Neural cell (in vitro differentiated cells): ENCODE data around the gene NCK2. TPM values are rescaled to one million over a fixed set of nuclear protein-coding genes. Genes with fewer than 3 reads are reported as not detected.

ENCODE experiments used
- H2AFZ ChIP-seq: fragments of 200-600, 300-800 bp; sonication (generic), shearing (Covaris generic); 2 replicates; pipeline ENCODE4 v1.6.0; 2014; ENCODE audit warnings: low read depth, mild to moderate bottlenecking, antibody characterized with exemption, low read length, moderate library complexity
- H3F3A ChIP-seq: fragments of 200-600 bp; shearing (Covaris generic); 2 replicates; pipeline ENCODE4 v1.6.1; 2016; ENCODE audit warnings: mild to moderate bottlenecking, moderate library complexity, mixed read lengths, antibody characterized with exemption, low read length; ENCODE audit not compliant: insufficient read depth, poor library complexity, severe bottlenecking
- H3K27ac ChIP-seq: fragments of 200-600, 300-800 bp; sonication (generic), shearing (Covaris generic); 2 replicates; pipeline ENCODE4 v1.5.1; 2014; ENCODE audit warnings: mild to moderate bottlenecking, low read length, moderate library complexity
- H3K27me3 ChIP-seq: fragments of 300-800, 200-600 bp; sonication (generic), shearing (Covaris generic); 2 replicates; pipeline ENCODE4 v1.6.0; 2014; ENCODE audit warnings: mild to moderate bottlenecking, low read depth, low read length, moderate library complexity; ENCODE audit not compliant: insufficient read depth
- H3K36me3 ChIP-seq: fragments of 300-800, 200-600 bp; sonication (generic), shearing (Covaris generic); 2 replicates; pipeline ENCODE4 v1.5.1; 2014; ENCODE audit warnings: mild to moderate bottlenecking, antibody characterized with exemption, low read length, moderate library complexity; ENCODE audit not compliant: insufficient read depth
- H3K4me2 ChIP-seq: fragments of 300-800, 200-600 bp; sonication (generic), shearing (Covaris generic); 2 replicates; pipeline ENCODE4 v1.6.0; 2014; ENCODE audit warnings: mild to moderate bottlenecking, low read length
- H3K4me3 ChIP-seq: fragments of 300-800, 200-600 bp; sonication (generic), shearing (Covaris generic); 2 replicates; pipeline ENCODE4 v1.5.1; 2014; ENCODE audit warnings: mild to moderate bottlenecking, low read length, moderate library complexity
- H3K79me2 ChIP-seq: fragments of 200-600 bp; shearing (Covaris generic); replicated peaks from 2 replicates; pipeline ENCODE4 v1.6.0; 2014; ENCODE audit warnings: mild to moderate bottlenecking, low read length, moderate library complexity; ENCODE audit not compliant: insufficient read depth
- H3K9ac ChIP-seq: fragments of 300-800, 200-600 bp; sonication (generic), shearing (Covaris generic); 2 replicates; pipeline ENCODE4 v1.6.1; 2016; ENCODE audit warnings: mild to moderate bottlenecking, low read length, mixed read lengths
- H3K9me2 ChIP-seq: fragments of 200-600 bp; shearing (Covaris generic); 2 replicates; pipeline ENCODE4 v1.6.1; 2016; ENCODE audit warnings: mild to moderate bottlenecking, low read length, mixed read lengths; ENCODE audit not compliant: insufficient read depth
- H3K9me3 ChIP-seq: fragments of 200-600, 300-800 bp; sonication (generic), shearing (Covaris generic); 2 replicates; pipeline ENCODE4 v1.6.1; 2016; ENCODE audit warnings: mild to moderate bottlenecking, mixed run types, low read length, moderate library complexity, mixed read lengths
- H4K20me1 ChIP-seq: fragments of 200-600 bp; shearing (Covaris generic); 2 replicates; pipeline ENCODE4 v1.6.1; 2016; ENCODE audit warnings: mild to moderate bottlenecking, mixed run types; ENCODE audit not compliant: insufficient read depth
- CTCF ChIP-seq: fragments of 450-650 bp; IDR thresholded peaks from 2 replicates; pipeline ENCODE4 v1.5.1; 2014; ENCODE audit warnings: antibody characterized with exemption, mild to moderate bottlenecking, moderate library complexity; ENCODE audit not compliant: poor library complexity, severe bottlenecking
- EP300 ChIP-seq: fragments of 450-650 bp; conservative IDR thresholded peaks from 2 replicates; pipeline ENCODE4 v1.6.1; 2014; ENCODE audit warnings: antibody characterized with exemption, mild to moderate bottlenecking, moderate library complexity; ENCODE audit not compliant: poor library complexity, severe bottlenecking
- EZH2 ChIP-seq: fragments of 200-600, 300-800 bp; shearing (Covaris generic), sonication (generic); IDR thresholded peaks from 2 replicates; pipeline ENCODE4 v1.6.1; 2014; ENCODE audit warnings: antibody characterized with exemption, low read length, borderline replicate concordance, mild to moderate bottlenecking; ENCODE audit not compliant: insufficient read depth, poor library complexity, severe bottlenecking
- MXI1 ChIP-seq: fragments of 450-650 bp; conservative IDR thresholded peaks from 2 replicates; pipeline ENCODE4 v1.6.1; 2014; ENCODE audit warnings: antibody characterized with exemption, mild to moderate bottlenecking; ENCODE audit not compliant: poor library complexity, severe bottlenecking
- POLR2AphosphoS5 ChIP-seq: IDR thresholded peaks from 2 replicates; pipeline ENCODE4 v1.6.1; 2012
- RAD21 ChIP-seq: fragments of 450-650 bp; conservative IDR thresholded peaks from 2 replicates; pipeline ENCODE4 v1.6.1; 2014; ENCODE audit warnings: antibody characterized with exemption, mild to moderate bottlenecking, moderate library complexity
- REST ChIP-seq: IDR thresholded peaks from 2 replicates; pipeline ENCODE4 v1.6.1; 2012; ENCODE audit warnings: borderline replicate concordance
- SMC3 ChIP-seq: fragments of 450-650 bp; conservative IDR thresholded peaks from 2 replicates; pipeline ENCODE4 v1.6.1; 2014; ENCODE audit warnings: antibody characterized with exemption, mild to moderate bottlenecking, moderate library complexity; ENCODE audit not compliant: poor library complexity
- TAF1 ChIP-seq: IDR thresholded peaks from 2 replicates; pipeline ENCODE4 v1.6.1; 2012; ENCODE audit warnings: low read depth
- polyA plus RNA-seq: library from polyadenylated mRNA; depleted of rRNA; stranded (reverse); fragments of >200 nt; gene quantifications from 2 replicates; pipeline ENCODE4 v1.2.3, GENCODE V29; 2014

Gene NCK2
- polyA plus RNA-seq, 1 donor from 2014 or later, result 49.4 TPM

GRCh38 chr2:105883911-105884694, 139.4 kb downstream of the NCK2 start:
- Histone ChIP-seq H3K79me2 (peaks cover 41% of the 10 kb centered on the region), H3K4me2 (no peak overlapping the region), H3K4me3 (no peak overlapping the region), H3K9me2 (no peaks in the 10 kb centered on the region), H3K27me3 (no peaks in the 10 kb centered on the region), H3K9ac (no peak overlapping the region), H4K20me1 (no peaks in the 10 kb centered on the region), H3K9me3 (peaks cover 5% of the 10 kb centered on the region), H2AFZ (no peak overlapping the region), H3K27ac (no peak overlapping the region), H3K36me3 (peaks cover 19% of the 10 kb centered on the region), H3F3A (no peaks in the 10 kb centered on the region)
- no peak for TF ChIP-seq EZH2
- no peak for TF ChIP-seq MXI1
- TF ChIP-seq SMC3, result no peak
- no peak for TF ChIP-seq CTCF
- no peak for TF ChIP-seq TAF1
- TF ChIP-seq POLR2AphosphoS5, result no peak
- TF ChIP-seq REST, result no peak
- TF ChIP-seq EP300, result no peak
- TF ChIP-seq RAD21, result no peak

- no peak overlapping the region for H3K4me2 ChIP-seq
- peaks cover 13% of the 10 kb centered on the region for H3K36me3 ChIP-seq
- no peak overlapping the region for H3K27ac ChIP-seq
- no peak overlapping the region for H2AFZ ChIP-seq
- peaks cover 5% of the 10 kb centered on the region for H3K9me3 ChIP-seq
- no peaks in the 10 kb centered on the region for H3K27me3 ChIP-seq
- H3F3A ChIP-seq, result no peaks in the 10 kb centered on the region
- H3K4me3 ChIP-seq, result no peak overlapping the region
- peaks cover 50% of the 10 kb centered on the region for H3K79me2 ChIP-seq
- TF ChIP-seq RAD21 (no peak), CTCF (no peak), SMC3 (no peak), POLR2AphosphoS5 (no peak), TAF1 (no peak), EZH2 (no peak), EP300 (no peak), MXI1 (no peak), REST (no peak)
- no peaks in the 10 kb centered on the region for H3K9me2 ChIP-seq
- no peak overlapping the region for H3K9ac ChIP-seq
- H4K20me1 ChIP-seq, result no peaks in the 10 kb centered on the region
These were observed 140.7 kb downstream of the NCK2 start for GRCh38 chr2:105885456-105885855.
